ENCODE measurements around the gene FBXW8.

The FBXW8 gene

GRCh38 chr12:116910645-116911451, at the start of gene FBXW8:
Gene FBXW8 (plus strand): TSS chr12:116910950. CDS start chr12:116911038, 88 bp downstream.
- DNase-seq: peak; percentile 77

GRCh38 chr12:116861320-116861719, 49.4 kb upstream of the FBXW8 start:
- no peak for DNase-seq

GRCh38 chr12:116862167-116862566, 48.6 kb upstream of the FBXW8 start:
- DNase-seq: no peak

GRCh38 chr12:116863275-116863767, 47.4 kb upstream of the FBXW8 start:
- DNase-seq: no peak

- DNase-seq: no peak
Measured at GRCh38 chr12:116864371-116865160, 46.2 kb upstream of the FBXW8 start.

- DNase-seq: no peak
Measured at GRCh38 chr12:116867523-116867922, 43.2 kb upstream of the FBXW8 start.

GRCh38 chr12:116870306-116870705, 40.4 kb upstream of the FBXW8 start:
- no peak for DNase-seq

GRCh38 chr12:116874324-116874995, 36.3 kb upstream of the FBXW8 start:
- DNase-seq: no peak

- no peak for DNase-seq
Measured at GRCh38 chr12:116876151-116876869, 34.4 kb upstream of the FBXW8 start.

- no peak for DNase-seq
Measured at GRCh38 chr12:116878567-116879508, 31.9 kb upstream of the FBXW8 start.

GRCh38 chr12:116879509-116880212, 31.1 kb upstream of the FBXW8 start:
- peak; percentile 42 for DNase-seq

- no peak for DNase-seq
Measured at GRCh38 chr12:116880213-116880816, 30.4 kb upstream of the FBXW8 start.

- DNase-seq: peak; percentile 69
Measured at GRCh38 chr12:116880817-116881324, 29.9 kb upstream of the FBXW8 start.

- DNase-seq: peak; percentile 43
Measured at GRCh38 chr12:116881325-116881876, 29.3 kb upstream of the FBXW8 start, which contains the start of gene HRK. Gene HRK (minus strand): TSS chr12:116881441. CDS start chr12:116881307, 134 bp downstream.

GRCh38 chr12:116881877-116882507, 28.8 kb upstream of the FBXW8 start:
- no peak for DNase-seq

- DNase-seq: no peak
Measured at GRCh38 chr12:116882742-116883141, 28.0 kb upstream of the FBXW8 start.

GRCh38 chr12:116884871-116885270, 25.9 kb upstream of the FBXW8 start:
- no peak for DNase-seq

- no peak for DNase-seq
Measured at GRCh38 chr12:116885491-116885890, 25.3 kb upstream of the FBXW8 start.

GRCh38 chr12:116887244-116887643, 23.5 kb upstream of the FBXW8 start:
- DNase-seq: no peak
